SK-N-SH (cell line): ENCODE data around the gene ZNF280A. TPM values are rescaled to one million over a fixed set of nuclear protein-coding genes. Genes with fewer than 3 reads are reported as not detected.
"Not testable (repeated sequence)": the region's sequence is repeated elsewhere in the genome, so short reads cannot be mapped to it uniquely, and the experiment has no call there.

ENCODE experiments used
- CTCF ChIA-PET: fragments of 300-600, 350-600 bp; formaldehyde crosslinking; extraction: SDS; loops from one replicate; lab custom pipeline; 2021; lab: Yijun Ruan, JAX
- POLR2A ChIA-PET: fragments of 350-600 bp; sonication (Branson Sonifier 250); formaldehyde crosslinking; extraction: SDS; loops from one replicate; lab custom pipeline; 2020; ENCODE audit warnings: antibody characterized with exemption, inconsistent platforms; lab: Yijun Ruan, JAX
- DNase-seq: peaks from one replicate; pipeline ENCODE4 v3.0.0; 2012
- H2AFZ ChIP-seq: fragments of 200-600 bp; sonication (generic); 2 replicates; pipeline ENCODE4 v1.8.1; 2016; ENCODE audit warnings: antibody characterized with exemption, mild to moderate bottlenecking, low read depth
- H3F3A ChIP-seq: fragments of 200-600 bp; sonication (generic); replicated peaks from 2 replicates; pipeline ENCODE3; 2016; ENCODE audit warnings: antibody characterized with exemption, mild to moderate bottlenecking; ENCODE audit not compliant: insufficient read depth
- H3K27ac ChIP-seq, 2 experiments: fragments of 200-500 bp in 1 of 2; fragments of 200-600 bp in 1 of 2; sonication (Bioruptor generic) in 1 of 2; sonication (generic), shearing (Covaris generic) in 1 of 2; 2 replicates each; pipeline versions ENCODE4 v1.5.1 to v1.6.1; 2014 to 2016; ENCODE audit warnings: low read depth in 2 of 2, inconsistent platforms in 1 of 2, low read length in 1 of 2, mild to moderate bottlenecking in 1 of 2, mixed read lengths in 1 of 2
- H3K27me3 ChIP-seq: fragments of 200-600 bp; sonication (generic), shearing (Covaris generic); 2 replicates; pipeline ENCODE4 v1.6.1; 2016; ENCODE audit warnings: mixed run types; ENCODE audit not compliant: insufficient read depth
- H3K36me3 ChIP-seq, 2 experiments: fragments of 200-500 bp in 1 of 2; fragments of 200-600 bp in 1 of 2; sonication (Bioruptor generic) in 1 of 2; sonication (generic) in 1 of 2; replicated peaks in 1 of 2; 2 replicates each; pipeline versions ENCODE3 to v1.5.1; 2014 to 2016; ENCODE audit warnings: low read length in 1 of 2, mild to moderate bottlenecking in 1 of 2; ENCODE audit not compliant: insufficient read depth in 2 of 2, control insufficient read depth in 1 of 2
- H3K4me1 ChIP-seq, 2 experiments: fragments of 200-500 bp in 1 of 2; fragments of 200-600 bp in 1 of 2; sonication (Bioruptor generic) in 1 of 2; sonication (generic), shearing (Covaris generic) in 1 of 2; 2 replicates each; pipeline versions ENCODE4 v1.5.1 to v1.6.1; 2014 to 2016; ENCODE audit warnings: low read depth in 1 of 2, low read length in 1 of 2, mixed run types in 1 of 2; ENCODE audit not compliant: insufficient read depth in 2 of 2, control insufficient read depth in 1 of 2
- H3K4me2 ChIP-seq: fragments of 200-600 bp; sonication (generic), shearing (Covaris generic); 2 replicates; pipeline ENCODE4 v1.6.1; 2017; ENCODE audit warnings: mixed run types
- H3K4me3 ChIP-seq, 2 experiments: fragments of 200-500 bp in 1 of 2; fragments of 200-600 bp in 1 of 2; sonication (Bioruptor generic) in 1 of 2; sonication (generic), shearing (Covaris generic) in 1 of 2; 2 replicates each; pipeline versions ENCODE4 v1.5.1 to v1.8.1; 2014 to 2016; ENCODE audit warnings: low read depth in 2 of 2, inconsistent platforms in 1 of 2, low read length in 1 of 2, mild to moderate bottlenecking in 1 of 2, mixed read lengths in 1 of 2, moderate library complexity in 1 of 2
- H3K79me2 ChIP-seq: fragments of 200-600 bp; sonication (generic); 2 replicates; pipeline ENCODE4 v1.8.1; 2017; ENCODE audit warnings: mild to moderate bottlenecking; ENCODE audit not compliant: insufficient read depth
- H3K9ac ChIP-seq: fragments of 200-600 bp; sonication (generic); 2 replicates; pipeline ENCODE4 v1.6.1; 2017; ENCODE audit warnings: mixed run types
- H3K9me2 ChIP-seq: fragments of 200-600 bp; sonication (generic); 2 replicates; pipeline ENCODE4 v1.6.1; 2017; ENCODE audit warnings: mixed run types
- H3K9me3 ChIP-seq: fragments of 200-600 bp; sonication (generic); 2 replicates; pipeline ENCODE4 v1.6.1; 2017; ENCODE audit warnings: mixed run types, mild to moderate bottlenecking, moderate library complexity
- H4K20me1 ChIP-seq: fragments of 200-600 bp; sonication (generic); 2 replicates; pipeline ENCODE4 v1.6.1; 2017; ENCODE audit warnings: mild to moderate bottlenecking, mixed run types; ENCODE audit not compliant: insufficient read depth
- CTCF ChIP-seq: fragments of 200-600 bp; sonication (generic); IDR thresholded peaks from 2 replicates; pipeline ENCODE4 v1.6.1; 2017; ENCODE audit warnings: antibody characterized with exemption, mild to moderate bottlenecking, moderate library complexity
- EZH2phosphoT487 ChIP-seq: fragments of 200-600 bp; sonication (generic); IDR thresholded peaks from 2 replicates; pipeline ENCODE4 v1.6.1; 2017; ENCODE audit warnings: low read depth, mixed run types, mild to moderate bottlenecking, antibody characterized with exemption, moderate library complexity, borderline replicate concordance
- FOSL2 ChIP-seq: IDR thresholded peaks from 2 replicates; pipeline ENCODE4 v1.4.0; 2012; ENCODE audit warnings: low read depth, mild to moderate bottlenecking, moderate library complexity, borderline replicate concordance
- FOXJ3 ChIP-seq: sonication (generic); formaldehyde crosslinking; IDR thresholded peaks from 2 replicates; pipeline ENCODE4 v1.5.1; 2020; ENCODE audit warnings: mild to moderate bottlenecking, missing genetic modification reagents
- FOXM1 ChIP-seq: IDR thresholded peaks from 2 replicates; pipeline ENCODE4 v1.4.0; 2012; ENCODE audit warnings: low read depth, mild to moderate bottlenecking
- JUND ChIP-seq: IDR thresholded peaks from 2 replicates; pipeline ENCODE4 v1.4.0; 2012
- NFIC ChIP-seq: IDR thresholded peaks from 2 replicates; pipeline ENCODE4 v1.4.0; 2012; ENCODE audit warnings: borderline replicate concordance
- SIN3A ChIP-seq: IDR thresholded peaks from 2 replicates; pipeline ENCODE4 v1.6.1; 2012; ENCODE audit warnings: low read depth, mild to moderate bottlenecking, low read length, moderate library complexity, borderline replicate concordance
- TCF12 ChIP-seq: IDR thresholded peaks from 2 replicates; pipeline ENCODE4 v1.4.0; 2012
- TEAD4 ChIP-seq: IDR thresholded peaks from 2 replicates; pipeline ENCODE4 v1.4.0; 2012; ENCODE audit warnings: mild to moderate bottlenecking, borderline replicate concordance; ENCODE audit not compliant: insufficient read depth
- WGBS: methylation state at CpG from one replicate; pipeline ENCODE4 v1.1.6; 2017; ENCODE audit warnings: low lambda C conversion rate; 5-methylcytosine and 5-hydroxymethylcytosine counted together
- polyA plus RNA-seq, 3 experiments: library from polyadenylated mRNA; depleted of rRNA; stranded (reverse); fragments of >200 nt; gene quantifications; 2 replicates each; pipeline ENCODE4 v1.2.3, GENCODE V29; 2012
- TF ChIP-seq, protein P1 (sequence below): IDR thresholded peaks from 2 replicates; pipeline ENCODE4; 2012
- TF ChIP-seq, protein P2 (sequence below): IDR thresholded peaks from 2 replicates; pipeline ENCODE4 v1.4.0; 2012; ENCODE audit warnings: low read depth, borderline replicate concordance
- TF ChIP-seq, protein P3 (sequence below): IDR thresholded peaks from 2 replicates; pipeline ENCODE4 v1.4.0; 2012; ENCODE audit warnings: low read depth, borderline replicate concordance
- TF ChIP-seq, protein P4 (sequence below): IDR thresholded peaks from 2 replicates; pipeline ENCODE4 v1.4.0; 2012; ENCODE audit warnings: low read depth

Gene ZNF280A
- polyA plus RNA-seq, 1 of the 3 experiments (the other 2 are of a cell fraction), result not detected

DNA sequence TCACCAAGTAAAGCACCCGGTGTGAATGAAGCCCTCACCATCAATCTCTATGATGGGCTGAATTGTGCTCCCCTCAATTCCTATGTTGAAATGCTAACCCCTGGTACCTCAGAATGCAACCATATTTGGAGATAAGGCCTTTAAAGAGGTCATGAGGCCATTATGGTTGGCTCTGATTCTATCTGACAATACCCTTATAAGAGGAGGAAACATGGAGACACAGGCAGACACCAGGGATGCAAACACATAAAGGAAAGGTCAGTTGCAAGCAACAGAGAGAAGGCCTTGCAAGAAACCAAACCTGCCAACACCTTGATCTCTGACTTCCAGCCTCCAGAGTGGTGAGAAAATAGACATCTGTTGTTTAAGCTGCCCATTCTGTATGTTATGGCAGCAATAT lies 13.3 kb upstream of the ZNF280A start:
- Histone ChIP-seq H3K36me3 (no peaks in the 10 kb centered on the region), H3K9me3 (no peaks in the 10 kb centered on the region), H3K4me2 (no peak overlapping the region), H3K4me3 (no peak overlapping the region), H3K9ac (no peak overlapping the region), H3K27me3 (no peaks in the 10 kb centered on the region), H2AFZ (no peak overlapping the region), H3K79me2 (no peaks in the 10 kb centered on the region), H3K4me1 (no peaks in the 10 kb centered on the region), H3K9me2 (no peaks in the 10 kb centered on the region), H4K20me1 (no peaks in the 10 kb centered on the region), H3F3A (no peaks in the 10 kb centered on the region), H3K27ac (no peak overlapping the region)
- 50% methylated on average over 1 of the region's 1 CpG for WGBS
- no peak for DNase-seq
- POLR2A ChIA-PET, result no interaction called here
- TF ChIP-seq TEAD4 (no peak), JUND (no peak), FOXM1 (no peak), EZH2phosphoT487 (no peak), SIN3A (no peak)
- TF ChIP-seq, protein P1, sequence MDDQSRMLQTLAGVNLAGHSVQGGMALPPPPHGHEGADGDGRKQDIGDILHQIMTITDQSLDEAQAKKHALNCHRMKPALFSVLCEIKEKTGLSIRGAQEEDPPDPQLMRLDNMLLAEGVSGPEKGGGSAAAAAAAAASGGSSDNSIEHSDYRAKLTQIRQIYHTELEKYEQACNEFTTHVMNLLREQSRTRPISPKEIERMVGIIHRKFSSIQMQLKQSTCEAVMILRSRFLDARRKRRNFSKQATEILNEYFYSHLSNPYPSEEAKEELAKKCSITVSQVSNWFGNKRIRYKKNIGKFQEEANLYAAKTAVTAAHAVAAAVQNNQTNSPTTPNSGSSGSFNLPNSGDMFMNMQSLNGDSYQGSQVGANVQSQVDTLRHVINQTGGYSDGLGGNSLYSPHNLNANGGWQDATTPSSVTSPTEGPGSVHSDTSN, result no peak
- TF ChIP-seq, protein P2, sequence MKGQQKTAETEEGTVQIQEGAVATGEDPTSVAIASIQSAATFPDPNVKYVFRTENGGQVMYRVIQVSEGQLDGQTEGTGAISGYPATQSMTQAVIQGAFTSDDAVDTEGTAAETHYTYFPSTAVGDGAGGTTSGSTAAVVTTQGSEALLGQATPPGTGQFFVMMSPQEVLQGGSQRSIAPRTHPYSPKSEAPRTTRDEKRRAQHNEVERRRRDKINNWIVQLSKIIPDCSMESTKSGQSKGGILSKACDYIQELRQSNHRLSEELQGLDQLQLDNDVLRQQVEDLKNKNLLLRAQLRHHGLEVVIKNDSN, result no peak
- CTCF ChIA-PET, result no interaction called here

DNA sequence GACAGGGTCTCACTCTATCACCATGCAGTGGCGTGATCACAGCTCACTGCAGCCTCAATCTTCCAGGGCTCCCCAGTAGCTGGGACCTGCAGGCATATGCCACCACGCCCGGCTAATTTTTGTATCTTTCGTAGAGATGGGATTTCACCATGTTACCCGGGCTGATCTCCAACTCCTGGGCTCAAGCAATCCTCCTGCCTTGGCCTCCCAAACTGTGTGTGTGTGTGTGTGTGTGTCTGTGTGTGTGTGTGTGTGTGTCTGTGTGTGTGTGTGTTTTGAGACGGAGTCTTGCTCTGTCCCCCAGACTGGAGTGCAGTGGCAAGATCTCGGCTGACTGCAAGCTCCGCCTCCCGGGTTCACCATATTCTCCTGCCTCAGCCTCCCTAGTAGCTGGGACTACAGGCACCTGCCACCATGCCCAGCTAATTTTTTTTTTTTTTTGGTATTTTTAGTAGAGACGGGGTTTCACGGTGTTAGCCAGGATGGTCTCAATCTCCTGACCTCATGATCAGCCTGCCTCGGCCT lies 12.5 kb upstream of the ZNF280A start:
- H2AFZ ChIP-seq, POLR2A ChIA-PET: not testable (repeated sequence)

GRCh38 chr22:22531770-22532546 lies 11.9 kb upstream of the ZNF280A start:
- H3K36me3 ChIP-seq, result no peaks in the 10 kb centered on the region
- no peaks in the 10 kb centered on the region for H3K9me2 ChIP-seq
- ChIA-PET POLR2A (no interaction called here), CTCF (interaction anchor here (0.9 to 1.5 kb wide), 2 partner anchors 23 to 27 kb away, joined by 3 to 5 read pairs; partner anchors contain the start of genes PRAME and ZNF280B)
- 61% methylated on average over 7 of the region's 7 CpGs for WGBS
- no peaks in the 10 kb centered on the region for H3K27me3 ChIP-seq
- H3K79me2 ChIP-seq, result no peaks in the 10 kb centered on the region
- no peak overlapping the region for H3K27ac ChIP-seq
- no peaks in the 10 kb centered on the region for H3K4me1 ChIP-seq
- H2AFZ ChIP-seq, result no peak overlapping the region
- no peaks in the 10 kb centered on the region for H3F3A ChIP-seq
- H3K9me3 ChIP-seq, result no peaks in the 10 kb centered on the region
- no peak overlapping the region for H3K4me3 ChIP-seq
- H3K9ac ChIP-seq, result no peak overlapping the region
- no peak overlapping the region for H3K4me2 ChIP-seq
- no peak for DNase-seq
- TF ChIP-seq, protein P3, sequence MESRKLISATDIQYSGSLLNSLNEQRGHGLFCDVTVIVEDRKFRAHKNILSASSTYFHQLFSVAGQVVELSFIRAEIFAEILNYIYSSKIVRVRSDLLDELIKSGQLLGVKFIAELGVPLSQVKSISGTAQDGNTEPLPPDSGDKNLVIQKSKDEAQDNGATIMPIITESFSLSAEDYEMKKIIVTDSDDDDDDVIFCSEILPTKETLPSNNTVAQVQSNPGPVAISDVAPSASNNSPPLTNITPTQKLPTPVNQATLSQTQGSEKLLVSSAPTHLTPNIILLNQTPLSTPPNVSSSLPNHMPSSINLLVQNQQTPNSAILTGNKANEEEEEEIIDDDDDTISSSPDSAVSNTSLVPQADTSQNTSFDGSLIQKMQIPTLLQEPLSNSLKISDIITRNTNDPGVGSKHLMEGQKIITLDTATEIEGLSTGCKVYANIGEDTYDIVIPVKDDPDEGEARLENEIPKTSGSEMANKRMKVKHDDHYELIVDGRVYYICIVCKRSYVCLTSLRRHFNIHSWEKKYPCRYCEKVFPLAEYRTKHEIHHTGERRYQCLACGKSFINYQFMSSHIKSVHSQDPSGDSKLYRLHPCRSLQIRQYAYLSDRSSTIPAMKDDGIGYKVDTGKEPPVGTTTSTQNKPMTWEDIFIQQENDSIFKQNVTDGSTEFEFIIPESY, result no peak
- TF ChIP-seq FOSL2, result no peak
- TF ChIP-seq NFIC, result no peak
- TF ChIP-seq, protein P4, sequence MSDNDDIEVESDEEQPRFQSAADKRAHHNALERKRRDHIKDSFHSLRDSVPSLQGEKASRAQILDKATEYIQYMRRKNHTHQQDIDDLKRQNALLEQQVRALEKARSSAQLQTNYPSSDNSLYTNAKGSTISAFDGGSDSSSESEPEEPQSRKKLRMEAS, result no peak
- TF ChIP-seq CTCF, result no peak
- no peak for TF ChIP-seq FOXJ3
- no peak for TF ChIP-seq TCF12
- TF ChIP-seq, all 33 proteins: peak for 0
- H4K20me1 ChIP-seq, result no peaks in the 10 kb centered on the region

More for the DNA sequence above, 12.5 kb upstream of the ZNF280A start:
- H3K36me3 ChIP-seq, H3F3A ChIP-seq, H3K4me1 ChIP-seq, H3K4me3 ChIP-seq, H4K20me1 ChIP-seq, H3K9me3 ChIP-seq, H3K4me2 ChIP-seq, H3K79me2 ChIP-seq, H3K27me3 ChIP-seq, H3K9me2 ChIP-seq, DNase-seq, H3K27ac ChIP-seq, H3K9ac ChIP-seq: not testable (repeated sequence)
- WGBS, result 79% methylated on average over 11 of the region's 12 CpGs
- CTCF ChIA-PET, result interaction anchor here (0.9 to 1.5 kb wide), 2 partner anchors 24 to 27 kb away, joined by 3 to 5 read pairs; partner anchors contain the start of genes PRAME and ZNF280B
